Endothelial cell of umbilical vein (primary cell): ENCODE data around the gene MERTK. TPM values are rescaled to one million over a fixed set of nuclear protein-coding genes. Genes with fewer than 3 reads are reported as not detected.
A peak's percentile ranks its signal among the peaks of the same experiment; 100 is the strongest.

ENCODE experiments used
- BruUV-seq: library from RNA; stranded (reverse); fragments of 400-500 nt; replicated peaks from 2 replicates; lab custom pipeline; 2021; lab: Mats Ljungman, UMichigan
- CTCF ChIA-PET: fragments of 300-600, 350-600 bp; sonication (Branson Sonifier 250); formaldehyde crosslinking; loops from one replicate; lab custom pipeline; 2021; ENCODE audit warnings: antibody characterized with exemption, inconsistent platforms; lab: Charles Lee
- POLR2A ChIA-PET: fragments of 300-600, 350-600 bp; sonication (Branson Sonifier 250); formaldehyde crosslinking; loops from one replicate; lab custom pipeline; 2021; ENCODE audit warnings: antibody characterized with exemption, inconsistent platforms; lab: Charles Lee
- DNase-seq: peaks from one replicate; pipeline ENCODE4 v3.0.0-alpha.2; 2011; ENCODE audit warnings: low read depth, low spot score
- FAIRE-seq: peaks from 2 replicates; lab custom pipeline; 2011; peaks lifted over from hg19 to GRCh38; lab: Jason Lieb, UNC
- H2AFZ ChIP-seq: 2 replicates; pipeline ENCODE4 v1.6.0; 2012; ENCODE audit warnings: low read depth, low read length, control low read depth, inconsistent platforms
- H3K27ac ChIP-seq: 2 replicates; pipeline ENCODE4 v1.5.1; 2011; ENCODE audit warnings: low read depth, mild to moderate bottlenecking, control low read depth, low read length, moderate library complexity; ENCODE audit not compliant: insufficient read depth
- H3K27me3 ChIP-seq, 2 experiments: 2 replicates each; pipeline versions ENCODE4 v1.6.0 to v1.6.1; 2011; ENCODE audit warnings: low read length in 2 of 2, mixed read lengths in 1 of 2; ENCODE audit not compliant: control insufficient read depth in 2 of 2, insufficient read depth in 2 of 2
- H3K36me3 ChIP-seq, 2 experiments: 2 replicates in 1 of 2; 3 replicates in 1 of 2; pipeline ENCODE4 v1.5.1; 2011; ENCODE audit warnings: low read length in 2 of 2, mild to moderate bottlenecking in 1 of 2, moderate library complexity in 1 of 2; ENCODE audit not compliant: control insufficient read depth in 2 of 2, insufficient read depth in 2 of 2; ENCODE audit errors: extremely low read depth in 1 of 2
- H3K4me1 ChIP-seq: 3 replicates; pipeline ENCODE4 v1.5.1; 2011; ENCODE audit warnings: mild to moderate bottlenecking, low read length; ENCODE audit not compliant: control insufficient read depth, insufficient read depth; ENCODE audit errors: extremely low read depth
- H3K4me2 ChIP-seq: 2 replicates; pipeline ENCODE4 v1.6.1; 2011; ENCODE audit warnings: low read length, control low read depth, mixed read lengths; ENCODE audit not compliant: insufficient read depth
- H3K4me3 ChIP-seq, 3 experiments: fragments of 200-600 bp in 1 of 3; sonication (generic), shearing (Covaris generic) in 1 of 3; replicated peaks in 1 of 3; 2 replicates each; pipeline ENCODE4 v1.5.1; 2011 to 2016; ENCODE audit warnings: control low read depth in 3 of 3, low read length in 3 of 3, mild to moderate bottlenecking in 2 of 3, inconsistent platforms in 1 of 3, low read depth in 1 of 3, moderate library complexity in 1 of 3; ENCODE audit not compliant: insufficient read depth in 1 of 3
- H3K79me2 ChIP-seq: 2 replicates; pipeline ENCODE4 v1.6.0; 2012; ENCODE audit warnings: low read length, inconsistent platforms; ENCODE audit not compliant: control insufficient read depth, insufficient read depth
- H3K9ac ChIP-seq: replicated peaks from 2 replicates; pipeline ENCODE3; 2011; ENCODE audit warnings: low read length, control low read depth; ENCODE audit not compliant: insufficient read depth; ENCODE audit errors: extremely low read depth
- H3K9me1 ChIP-seq: replicated peaks from 3 replicates; pipeline ENCODE4 v1.6.0; 2011; ENCODE audit warnings: mild to moderate bottlenecking, low read length; ENCODE audit not compliant: control insufficient read depth, insufficient read depth; ENCODE audit errors: extremely low read depth
- H3K9me3 ChIP-seq: replicated peaks from 2 replicates; pipeline ENCODE4 v1.5.1; 2012; ENCODE audit warnings: low read length, inconsistent platforms; ENCODE audit not compliant: control insufficient read depth, insufficient read depth
- H4K20me1 ChIP-seq: replicated peaks from 2 replicates; pipeline ENCODE3; 2011; ENCODE audit warnings: mild to moderate bottlenecking, low read length; ENCODE audit not compliant: control insufficient read depth, insufficient read depth; ENCODE audit errors: extremely low read depth
- CTCF ChIP-seq, 2 donors: IDR thresholded peaks; 1 replicate in 1 of 2; 2 replicates in 1 of 2; pipeline ENCODE4 v1.5.1; 2011; ENCODE audit warnings: low read length in 2 of 2, mild to moderate bottlenecking in 2 of 2, moderate library complexity in 2 of 2, control low read depth in 1 of 2, inconsistent platforms in 1 of 2, low read depth in 1 of 2; ENCODE audit not compliant: insufficient read depth in 1 of 2; ENCODE audit errors: extremely low read depth in 1 of 2
- EZH2 ChIP-seq: IDR thresholded peaks from 2 replicates; pipeline ENCODE4 v1.6.1; 2012; ENCODE audit warnings: borderline replicate concordance, low read depth, mild to moderate bottlenecking, moderate library complexity, low read length, inconsistent platforms; ENCODE audit not compliant: severe bottlenecking
- FOS ChIP-seq: IDR thresholded peaks from 2 replicates; pipeline ENCODE4 v1.6.1; 2011; ENCODE audit warnings: mild to moderate bottlenecking, low read length, moderate library complexity, borderline replicate concordance; ENCODE audit not compliant: insufficient read depth
- GATA2 ChIP-seq: IDR thresholded peaks from 2 replicates; pipeline ENCODE4 v1.7.0; 2011; ENCODE audit warnings: low read depth, mild to moderate bottlenecking, moderate library complexity, mixed read lengths, low read length; ENCODE audit not compliant: insufficient read length, insufficient read depth
- JUN ChIP-seq: IDR thresholded peaks from 2 replicates; pipeline ENCODE4 v1.6.1; 2011; ENCODE audit warnings: borderline replicate concordance, low read depth; ENCODE audit not compliant: insufficient read length, insufficient read depth
- MAX ChIP-seq: IDR thresholded peaks from 2 replicates; pipeline ENCODE4 v1.6.1; 2011; ENCODE audit not compliant: insufficient read depth, insufficient read length
- MYC ChIP-seq: IDR thresholded peaks from one replicate; pipeline ENCODE4 v1.6.1; 2011; ENCODE audit warnings: mild to moderate bottlenecking, low read depth, low read length
- POLR2A ChIP-seq: IDR thresholded peaks from 2 replicates; pipeline ENCODE4 v1.6.1; 2012; ENCODE audit warnings: low read depth, mild to moderate bottlenecking, control low read depth, low read length
- POLR2AphosphoS5 ChIP-seq: IDR thresholded peaks from 2 replicates; pipeline ENCODE4 v1.6.1; 2012; ENCODE audit warnings: low read depth, mild to moderate bottlenecking, control low read depth, low read length, moderate library complexity; ENCODE audit not compliant: insufficient read depth
- dilution Hi-C: fragments of 300-500 bp; cut with MboI; formaldehyde crosslinking; loops from one replicate; pipeline ENCODE4 v1.15.0; 2019; ENCODE audit warnings: low sequenced_read_pairs; ENCODE audit not compliant: extremely low pct_ligation_motif_present
- intact Hi-C: fragments of 100-400 bp; cut with micrococcal nuclease; formaldehyde crosslinking; loops from one replicate; pipeline ENCODE4 v1.10.0; 2022
- polyA plus RNA-seq, 4 experiments: library from polyadenylated mRNA; depleted of rRNA in 3 of 4; stranded (reverse) in 3 of 4; unstranded in 1 of 4; fragments of >200 nt; gene quantifications; 2 replicates each; pipeline versions ENCODE4 v1.2.1 to v1.2.3, GENCODE V29; 2011 to 2012; ENCODE audit warnings: missing spikeins in 1 of 4
- total RNA-seq: library from RNA; stranded (reverse); gene quantifications from 2 replicates; pipeline ENCODE4 v1.2.3, GENCODE V29; 2021

Gene MERTK
- total and polyA plus RNA-seq, 2 donors (not counting 3 experiments of a cell fraction or from before 2014, with no cell fraction given): 37.3 to 39.6 TPM

- ChIA-PET POLR2A (no interaction called here), CTCF (interaction anchor here (0.7 to 1.1 kb wide), 3 partner anchors 9 to 47 kb away, joined by 3 read pairs; no protein-coding TSS in a partner anchor)
- Histone ChIP-seq H3K9me1 (no peaks in the 10 kb centered on the region), H3K27me3 (no peaks in the 10 kb centered on the region), H3K27ac (peak overlapping the region; percentile 40), H2AFZ (no peak overlapping the region), H3K4me2 (no peak overlapping the region), H4K20me1 (no peaks in the 10 kb centered on the region), H3K36me3 (peaks cover 8 to 11% of the 10 kb centered on the region in 2 experiments), H3K79me2 (no peaks in the 10 kb centered on the region), H3K4me1 (peaks cover 13% of the 10 kb centered on the region), H3K4me3 (no peak overlapping the region), H3K9ac (no peak overlapping the region), H3K9me3 (no peaks in the 10 kb centered on the region)
- intact Hi-C loops: no loop called here
- no TSS peak for BruUV-seq
- dilution Hi-C loops: no loop called here
- TF ChIP-seq EZH2: no peak
- TF ChIP-seq MYC: no peak
- TF ChIP-seq MAX: no peak
- TF ChIP-seq GATA2: no peak
- DNase-seq: no peak
- FAIRE-seq: no peak
These were observed 102.2 kb downstream of the MERTK start for GRCh38 chr2:112000399-112001135.

GRCh38 chr2:112001136-112001715, 102.8 kb downstream of the MERTK start:
- Histone ChIP-seq H4K20me1 (no peaks in the 10 kb centered on the region), H3K27ac (peak overlapping the region; percentile 40), H3K36me3 (peaks cover 8 to 10% of the 10 kb centered on the region in 2 experiments), H3K4me1 (peaks cover 13% of the 10 kb centered on the region), H3K4me3 (no peak overlapping the region), H2AFZ (no peak overlapping the region), H3K9ac (no peak overlapping the region), H3K9me1 (no peaks in the 10 kb centered on the region), H3K4me2 (peak overlapping the region; percentile 57), H3K79me2 (no peaks in the 10 kb centered on the region), H3K9me3 (no peaks in the 10 kb centered on the region), H3K27me3 (no peaks in the 10 kb centered on the region)
- dilution Hi-C loops: no loop called here
- ChIA-PET CTCF (interaction anchor here (0.7 to 1.4 kb wide), 6 partner anchors 9 to 114 kb away, joined by 3 to 4 read pairs (median 3); no protein-coding TSS in a partner anchor), POLR2A (no interaction called here)
- no TSS peak for BruUV-seq
- peak; percentile 63 for FAIRE-seq
- intact Hi-C loops: no loop called here
- no peak for TF ChIP-seq EZH2
- TF ChIP-seq MAX: no peak
- TF ChIP-seq POLR2A: no peak
- TF ChIP-seq GATA2: no peak
- TF ChIP-seq JUN: no peak
- TF ChIP-seq MYC: no peak
- no peak for TF ChIP-seq FOS
- no peak for TF ChIP-seq CTCF (IDR thresholded peaks at IDR 0.05; ENCODE audit: extremely low read depth in 1 of 2, insufficient read depth in 1 of 2, low read depth in 1 of 2, low read length in 2 of 2)
- no peak for TF ChIP-seq POLR2AphosphoS5
- peak; percentile 51 for DNase-seq
